ENCODE data around the gene NUFIP2. TPM values are rescaled to one million over a fixed set of nuclear protein-coding genes. Genes with fewer than 3 reads are reported as not detected.

NUFIP2 gene
- total RNA-seq, 1 donor from 2014 or later = 61.8 TPM

GRCh38 chr17:29214215-29215146 is 79.5 kb downstream of the NUFIP2 start:
- Mint-ChIP-seq H3K9me3 (no peaks in the 10 kb centered on the region), H3K4me3 (no peak overlapping the region), H3K27me3 (peaks cover 2% of the 10 kb centered on the region), H3K27ac (no peak overlapping the region), H3K4me1 (peaks cover 5% of the 10 kb centered on the region), H3K36me3 (ENCODE audit: low read depth) (no peaks in the 10 kb centered on the region)
- DNase-seq = no peak
- CTCF ChIA-PET = interaction anchor here (7.0 kb wide), 1 partner anchor 68 kb away, joined by 194 read pairs; no protein-coding TSS in a partner anchor
- intact Hi-C loops (cut with micrococcal nuclease) = no loop called here
- POLR2A ChIA-PET = no interaction called here
- TF ChIP-seq CTCF (IDR thresholded peaks at IDR 0.05) = no peak
- ATAC-seq (ENCODE audit: low read depth) = no peak

GRCh38 chr17:29212681-29213121 is 81.2 kb downstream of the NUFIP2 start:
- intact Hi-C loops (cut with micrococcal nuclease) = no loop called here
- Mint-ChIP-seq H3K36me3 (ENCODE audit: low read depth) (no peaks in the 10 kb centered on the region), H3K27me3 (no peaks in the 10 kb centered on the region), H3K27ac (no peak overlapping the region), H3K4me1 (no peaks in the 10 kb centered on the region), H3K4me3 (no peak overlapping the region), H3K9me3 (no peaks in the 10 kb centered on the region)
- no peak for DNase-seq
- TF ChIP-seq CTCF (IDR thresholded peaks at IDR 0.05) = no peak
- no peak for ATAC-seq (ENCODE audit: low read depth)
- ChIA-PET POLR2A (interaction anchor here (0.8 kb wide), 1 partner anchor 64 kb away, joined by 3 read pairs; no protein-coding TSS in a partner anchor), CTCF (interaction anchor here (1.5 kb wide), 1 partner anchor 33 kb away, joined by 6 read pairs; the partner anchor contains the start of gene MYO18A)

GRCh38 chr17:29212094-29212631 is 81.8 kb downstream of the NUFIP2 start:
- ChIA-PET CTCF (interaction anchor here (1.5 kb wide), 1 partner anchor 32 kb away, joined by 6 read pairs; the partner anchor contains the start of gene MYO18A), POLR2A (interaction anchor here (0.6 to 0.8 kb wide), 2 partner anchors 61 to 63 kb away, joined by 3 read pairs; no protein-coding TSS in a partner anchor)
- TF ChIP-seq CTCF (IDR thresholded peaks at IDR 0.05) = no peak
- DNase-seq (no peak), ATAC-seq (ENCODE audit: low read depth) (no peak)
- H3K27ac Mint-ChIP-seq = no peak overlapping the region
- no peaks in the 10 kb centered on the region for H3K27me3 Mint-ChIP-seq
- intact Hi-C loops (cut with micrococcal nuclease) = no loop called here
- no peaks in the 10 kb centered on the region for H3K36me3 Mint-ChIP-seq (ENCODE audit: low read depth)
- H3K4me1 Mint-ChIP-seq = no peaks in the 10 kb centered on the region
- no peaks in the 10 kb centered on the region for H3K9me3 Mint-ChIP-seq
- no peak overlapping the region for H3K4me3 Mint-ChIP-seq

GRCh38 chr17:29210879-29211278 is 83.1 kb downstream of the NUFIP2 start:
- Mint-ChIP-seq H3K27ac (no peak overlapping the region), H3K36me3 (ENCODE audit: low read depth) (no peaks in the 10 kb centered on the region), H3K9me3 (no peaks in the 10 kb centered on the region), H3K4me3 (no peak overlapping the region), H3K27me3 (no peaks in the 10 kb centered on the region), H3K4me1 (no peaks in the 10 kb centered on the region)
- ChIA-PET POLR2A (interaction anchor here (0.6 kb wide), 1 partner anchor 16 kb away, joined by 4 read pairs; no protein-coding TSS in a partner anchor), CTCF (no interaction called here)
- intact Hi-C loops (cut with micrococcal nuclease) = no loop called here
- TF ChIP-seq CTCF (IDR thresholded peaks at IDR 0.05) = no peak
- ATAC-seq (ENCODE audit: low read depth) = no peak
- no peak for DNase-seq

GRCh38 chr17:29209073-29209472 is 84.9 kb downstream of the NUFIP2 start:
- no peaks in the 10 kb centered on the region for H3K4me1 Mint-ChIP-seq
- H3K4me3 Mint-ChIP-seq = no peak overlapping the region
- CTCF ChIA-PET = no interaction called here
- DNase-seq = no peak
- peaks cover 4% of the 10 kb centered on the region for H3K27me3 Mint-ChIP-seq
- intact Hi-C loops (cut with micrococcal nuclease) = no loop called here
- POLR2A ChIA-PET = no interaction called here
- no peak for TF ChIP-seq CTCF (IDR thresholded peaks at IDR 0.05)
- H3K27ac Mint-ChIP-seq = no peak overlapping the region
- no peaks in the 10 kb centered on the region for H3K36me3 Mint-ChIP-seq (ENCODE audit: low read depth)
- no peaks in the 10 kb centered on the region for H3K9me3 Mint-ChIP-seq
- ATAC-seq (ENCODE audit: low read depth) = no peak

All from activated B cell treated with CpG ODN at 0.5 μM for 24 hours (primary cell).